NCI-H1694 (cell line): ENCODE results near the gene CRACR2B.

Experiments used
- DNase-seq: peaks from one replicate; lab custom pipeline; 2025; lab: John Stamatoyannopoulos, UW

Gene CRACR2B

GRCh38 chr11:827146-827896, 398 bp upstream of the CRACR2B start:
- DNase-seq = no peak

DNA sequence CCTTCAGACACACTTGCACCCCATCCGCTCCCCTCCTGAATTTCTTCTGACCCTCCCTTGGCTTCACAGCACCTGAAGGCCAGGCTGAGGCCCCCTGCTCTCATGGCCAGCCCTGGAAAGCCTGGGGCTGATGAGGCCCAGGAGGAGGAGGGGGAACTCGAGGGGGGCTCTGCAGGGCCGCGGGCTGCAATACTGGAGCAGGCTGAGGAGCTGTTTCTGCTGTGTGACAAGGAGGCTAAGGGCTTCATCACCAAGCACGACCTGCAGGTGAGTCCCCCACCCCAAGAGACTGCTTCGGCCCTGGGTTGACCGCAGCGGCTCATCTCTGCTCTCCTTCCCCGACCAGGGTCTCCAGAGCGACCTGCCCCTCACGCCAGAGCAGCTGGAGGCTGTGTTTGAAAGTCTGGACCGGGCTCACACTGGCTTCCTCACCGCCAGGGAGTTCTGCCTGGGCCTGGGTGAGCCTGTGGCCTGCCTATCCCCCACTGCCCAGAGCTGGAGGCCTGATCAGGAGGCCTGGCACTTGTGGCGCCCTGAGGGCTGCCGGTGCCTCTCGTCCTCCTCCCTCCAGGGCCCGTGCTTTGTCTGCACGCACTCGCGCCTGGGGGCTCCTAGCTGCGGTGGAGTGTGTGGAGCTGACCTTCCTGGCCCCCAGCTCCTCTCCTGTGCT, 922 bp downstream of the CRACR2B start:
- DNase-seq = no peak

GRCh38 chr11:829176-829846, 1.6 kb downstream of the CRACR2B start:
- no peak for DNase-seq

- DNase-seq = no peak
Measured at GRCh38 chr11:829847-830294, 2.2 kb downstream of the CRACR2B start.

- peak; percentile 54 for DNase-seq
Measured at GRCh38 chr11:830295-831117, 2.8 kb downstream of the CRACR2B start.

DNA sequence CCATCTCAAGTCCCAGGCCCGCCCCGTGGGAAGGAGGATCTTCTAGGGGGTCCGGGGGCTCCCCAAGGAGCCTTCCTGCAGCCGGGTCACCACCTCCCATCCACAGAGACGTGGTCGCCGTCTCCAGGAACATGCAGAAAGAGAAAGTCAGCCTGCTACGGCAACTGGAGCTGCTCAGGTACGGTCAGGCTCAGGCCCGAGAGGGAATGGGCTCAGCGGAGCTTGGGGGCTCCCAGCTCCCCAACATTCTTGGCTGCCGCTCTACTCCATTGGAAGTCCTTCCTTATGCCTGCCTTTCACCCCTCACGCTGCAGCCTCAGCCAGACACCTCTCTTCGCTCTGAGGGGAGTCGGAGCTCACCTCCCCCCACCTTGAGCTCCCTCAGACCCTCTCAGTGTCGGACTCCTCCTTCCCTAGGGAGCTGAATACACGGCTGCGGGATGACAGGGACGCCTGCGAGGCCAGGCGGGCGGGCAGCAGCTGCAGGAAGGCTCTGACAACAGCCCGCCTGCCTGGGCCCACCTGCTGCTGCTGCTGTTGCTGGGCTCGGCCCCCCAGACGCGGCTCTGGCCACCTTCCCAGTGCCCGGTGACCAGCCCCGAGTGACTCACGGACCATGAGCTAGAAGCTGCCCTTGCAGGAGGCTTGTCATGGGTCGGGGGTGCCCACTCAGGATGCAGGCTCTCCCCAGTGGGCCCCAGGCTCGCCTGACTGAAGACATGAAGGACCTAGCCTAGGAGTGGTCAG, 3.6 kb downstream of the CRACR2B start:
- DNase-seq = no peak

DNA sequence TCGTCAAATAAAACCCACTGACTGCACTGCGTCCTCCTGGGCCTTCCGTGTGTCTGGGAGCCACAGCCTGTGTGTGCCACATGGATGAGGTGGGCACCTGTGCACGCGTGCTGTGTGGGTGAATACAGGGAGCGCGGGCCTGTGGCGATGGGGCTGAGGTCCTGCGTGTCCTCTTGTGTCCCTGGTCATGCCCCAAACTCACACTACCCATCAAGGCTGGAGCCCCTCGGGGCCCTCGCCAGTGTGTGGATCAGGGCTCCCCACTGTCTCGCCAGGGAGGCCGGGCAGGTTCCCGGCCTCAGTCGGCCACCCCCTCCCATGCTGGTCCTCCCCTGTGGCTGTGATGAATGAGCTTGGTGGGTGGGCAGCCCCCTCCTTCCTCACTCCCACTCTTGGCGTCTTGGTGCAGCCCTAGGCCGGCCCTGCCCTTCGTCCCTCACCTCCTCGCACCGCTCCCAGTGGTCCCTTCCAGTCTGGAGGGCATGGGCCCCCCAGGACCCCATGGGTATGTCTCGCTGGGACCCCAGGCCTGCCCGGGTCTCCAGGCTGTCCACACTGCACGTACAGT, 4.3 kb downstream of the CRACR2B start:
- DNase-seq = no peak

DNA sequence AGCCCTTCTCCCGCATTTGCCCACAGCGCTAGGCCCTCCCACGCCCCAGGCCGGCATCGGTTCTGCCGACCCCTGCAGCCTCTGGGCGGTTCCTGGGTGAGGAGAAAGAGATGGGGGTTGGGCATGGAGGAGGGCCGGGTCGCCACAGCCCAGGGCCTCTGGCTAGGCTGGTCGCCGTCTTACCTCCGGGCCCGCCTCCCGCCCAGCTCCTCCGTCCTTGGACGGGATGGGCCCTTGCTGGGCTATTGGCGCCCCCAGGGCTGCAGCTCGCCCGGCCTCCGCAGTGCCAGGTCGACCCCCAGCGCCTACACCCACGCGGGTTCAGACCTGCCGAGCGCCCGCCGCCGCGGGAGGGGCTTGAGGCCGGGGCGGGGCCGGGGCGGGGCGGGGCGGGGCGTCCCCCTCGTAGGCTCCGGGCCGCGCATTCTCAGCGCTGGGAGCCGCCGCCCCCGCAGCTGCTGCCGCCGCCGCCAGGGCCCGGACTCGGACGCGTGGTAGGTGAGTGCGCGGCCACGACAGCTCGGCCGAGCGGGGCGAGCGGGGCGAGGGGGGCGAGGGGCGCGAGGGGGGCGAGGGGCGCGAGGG, 4.9 kb downstream of the CRACR2B start, which contains the start of gene CD151:
TSS of gene CD151 (plus strand) at position 424 of the 585 bp plus-strand sequence. CDS start 3,118 bp downstream, outside the sequence.
- no peak for DNase-seq

- no peak for DNase-seq
Measured at GRCh38 chr11:833114-833791, 5.5 kb downstream of the CRACR2B start.

- DNase-seq = no peak
Measured at GRCh38 chr11:833849-834311, 6.2 kb downstream of the CRACR2B start.

GRCh38 chr11:834371-835316, 6.9 kb downstream of the CRACR2B start:
- DNase-seq = no peak

DNA sequence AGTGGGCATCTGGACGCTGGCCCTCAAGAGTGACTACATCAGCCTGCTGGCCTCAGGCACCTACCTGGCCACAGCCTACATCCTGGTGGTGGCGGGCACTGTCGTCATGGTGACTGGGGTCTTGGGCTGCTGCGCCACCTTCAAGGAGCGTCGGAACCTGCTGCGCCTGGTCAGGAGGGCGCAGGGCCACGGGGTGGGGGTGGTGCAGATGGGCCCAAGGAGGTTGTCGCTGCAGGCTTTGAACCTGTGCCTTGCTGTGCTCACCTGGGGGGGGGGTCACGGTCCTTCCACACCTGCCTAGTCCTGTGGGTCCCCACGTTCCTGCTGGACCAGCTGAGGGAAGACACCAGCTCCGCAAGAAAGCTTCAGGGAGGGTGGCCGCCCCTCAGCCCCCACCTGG, 8.6 kb downstream of the CRACR2B start:
- DNase-seq = no peak

DNA sequence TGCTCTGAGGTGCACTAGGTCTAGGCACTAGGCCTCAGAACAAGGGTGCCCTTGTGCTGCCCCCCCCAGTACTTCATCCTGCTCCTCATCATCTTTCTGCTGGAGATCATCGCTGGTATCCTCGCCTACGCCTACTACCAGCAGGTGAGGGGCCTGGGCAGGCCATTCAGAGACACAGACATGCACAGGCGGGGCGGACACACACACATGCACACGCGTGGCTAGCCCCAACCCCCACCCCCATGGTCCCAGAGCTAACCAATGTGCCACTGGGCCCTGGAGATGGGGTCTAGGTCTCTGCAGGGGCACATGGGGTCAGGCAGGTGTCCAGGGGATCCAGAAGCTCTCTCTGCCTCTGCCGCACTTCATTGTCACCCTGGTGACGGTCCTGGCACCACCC, 9.0 kb downstream of the CRACR2B start:
- no peak for DNase-seq

- no peak for DNase-seq
Measured at GRCh38 chr11:837189-837989, 9.7 kb downstream of the CRACR2B start.

DNA sequence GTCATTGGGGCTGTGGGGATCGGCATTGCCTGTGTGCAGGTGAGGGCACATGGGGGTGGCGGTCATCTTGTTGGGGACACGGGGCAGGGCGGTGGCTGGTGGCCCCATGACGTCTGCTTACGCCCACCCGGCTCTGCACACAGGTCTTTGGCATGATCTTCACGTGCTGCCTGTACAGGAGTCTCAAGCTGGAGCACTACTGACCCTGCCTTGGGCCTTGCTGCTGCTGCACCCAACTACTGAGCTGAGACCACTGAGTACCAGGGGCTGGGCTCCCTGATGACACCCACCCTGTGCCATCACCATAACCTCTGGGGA, 10.2 kb downstream of the CRACR2B start:
- no peak for DNase-seq

DNA sequence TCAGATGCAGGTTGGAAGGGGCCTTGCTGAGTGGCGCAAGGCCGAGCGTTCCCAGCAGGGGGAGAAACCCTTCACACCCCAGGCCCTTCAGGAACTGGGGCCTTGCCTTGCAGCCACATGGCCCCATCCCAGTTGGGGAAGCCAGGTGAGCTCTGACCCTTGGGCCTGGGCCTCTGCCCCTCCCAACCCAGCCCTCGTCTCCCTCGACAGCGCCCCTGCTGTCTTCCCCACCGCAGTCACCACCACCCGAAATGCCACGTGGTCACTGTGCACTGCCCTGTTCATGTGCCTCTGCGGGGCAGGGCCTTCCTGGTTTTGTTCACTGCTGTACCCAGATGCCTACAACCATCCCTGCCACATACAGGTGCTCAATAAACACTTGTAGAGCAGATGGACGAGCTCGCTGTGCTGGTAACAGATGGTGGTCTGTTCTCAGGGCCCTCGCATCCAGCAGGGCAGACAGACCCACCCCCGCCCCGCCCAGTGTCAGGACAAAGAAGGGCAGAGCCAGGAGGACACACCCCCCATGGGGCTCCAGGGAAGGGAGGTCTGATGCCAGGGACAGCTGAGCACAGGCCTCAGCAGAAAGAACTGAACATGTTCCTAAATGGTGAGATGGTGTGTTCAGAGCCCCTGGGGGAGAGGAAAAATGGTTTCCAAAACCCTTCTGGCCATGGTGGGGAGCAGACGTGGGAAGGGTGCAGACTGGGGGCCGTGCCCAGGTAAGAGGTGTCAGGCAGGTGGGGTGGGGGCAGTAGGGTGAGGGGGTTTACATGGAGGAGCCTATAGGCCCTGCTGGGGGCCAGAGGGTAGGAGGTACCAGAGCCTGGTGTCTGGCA, 10.9 kb downstream of the CRACR2B start:
- DNase-seq = no peak

GRCh38 chr11:839280-839623, 11.5 kb downstream of the CRACR2B start:
- DNase-seq = no peak
